Measurements from ENCODE around the gene SRP68. TPM values are rescaled to one million over a fixed set of nuclear protein-coding genes. Genes with fewer than 3 reads are reported as not detected.

The SRP68 gene
- total RNA-seq, 2 experiments from 2014 or later = 106 to 108 TPM

DNA sequence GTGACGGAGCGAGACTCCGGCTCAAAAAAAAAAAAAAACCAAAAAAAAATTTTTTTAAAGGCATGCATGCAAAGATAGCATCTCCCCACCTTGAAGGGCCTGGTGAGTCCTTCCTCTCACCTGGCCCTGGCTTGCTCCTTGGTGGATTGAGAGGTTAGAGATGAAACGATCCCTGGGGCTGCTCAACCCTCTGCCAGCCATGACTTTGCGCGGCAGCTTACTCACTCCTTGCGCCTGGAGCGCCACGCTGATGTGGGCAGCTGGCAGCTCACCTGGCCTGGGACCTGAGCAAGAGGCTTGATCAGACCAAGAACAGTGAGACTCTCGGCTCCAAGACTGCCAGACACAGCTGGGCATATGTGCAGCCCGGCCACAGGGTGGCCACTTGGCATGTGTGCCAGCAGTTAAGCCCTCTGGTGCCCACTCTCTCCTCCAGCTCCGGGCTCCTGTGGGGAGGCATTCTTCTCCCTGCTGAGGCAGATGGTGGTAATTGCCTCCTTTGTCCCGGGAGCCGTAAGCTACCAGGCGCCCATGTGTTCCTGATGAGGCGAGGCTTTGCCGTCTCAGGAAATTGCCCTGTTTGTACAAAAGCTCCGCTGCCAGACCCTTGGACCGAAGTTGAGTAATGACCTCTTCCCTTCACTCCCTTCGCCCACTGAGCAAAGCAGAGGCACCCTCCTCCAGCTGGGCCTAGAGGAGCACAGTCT, 40.1 kb downstream of the SRP68 start:
- no peak overlapping the region for H3K4me3 ChIP-seq (ENCODE audit: low read length)
- CTCF ChIA-PET = no interaction called here
- Mint-ChIP-seq H3K4me3 (no peak overlapping the region), H3K4me1 (ENCODE audit: low read depth) (peaks cover 16% of the 10 kb centered on the region), H3K9me3 (no peaks in the 10 kb centered on the region), H3K27ac (no peak overlapping the region), H3K36me3 (ENCODE audit: low read depth) (no peaks in the 10 kb centered on the region), H3K27me3 (no peaks in the 10 kb centered on the region)
- H3K27ac ChIP-seq (ENCODE audit: low read depth in 1 of 2, low read length in 2 of 2) = no peak overlapping the region
- no peak for DNase-seq
- no peaks in the 10 kb centered on the region for H3K36me3 ChIP-seq (ENCODE audit: insufficient read depth, low read length)
- POLR2A ChIA-PET = no interaction called here
- TF ChIP-seq CTCF (IDR thresholded peaks at IDR 0.05) = no peak
- intact Hi-C loops (cut with DNase I, micrococcal nuclease) = no loop called here
- H3K9me3 ChIP-seq (ENCODE audit: control insufficient read depth in 1 of 2, insufficient read depth in 1 of 2, low read length in 2 of 2) = no peaks in the 10 kb centered on the region
- peaks cover 25% of the 10 kb centered on the region for H3K4me1 ChIP-seq (ENCODE audit: insufficient read depth, low read length)
- H3K27me3 ChIP-seq (ENCODE audit: control insufficient read depth in 1 of 2, insufficient read depth in 2 of 2, low read length in 2 of 2) = no peaks in the 10 kb centered on the region
- ATAC-seq (ENCODE audit: poor library complexity) = no peak

- TF ChIP-seq CTCF (IDR thresholded peaks at IDR 0.05) = no peak
- Histone ChIP-seq H3K27me3 (ENCODE audit: control insufficient read depth in 1 of 2, insufficient read depth in 2 of 2, low read length in 2 of 2) (no peaks in the 10 kb centered on the region), H3K4me1 (ENCODE audit: insufficient read depth, low read length) (peaks cover 25% of the 10 kb centered on the region), H3K4me3 (ENCODE audit: low read length) (no peak within 1 kb of the TSS), H3K9me3 (ENCODE audit: control insufficient read depth in 1 of 2, insufficient read depth in 1 of 2, low read length in 2 of 2) (no peaks in the 10 kb centered on the region), H3K36me3 (ENCODE audit: insufficient read depth, low read length) (no peaks in the 10 kb centered on the region), H3K27ac (ENCODE audit: low read depth in 1 of 2, low read length in 2 of 2) (no peak within 1 kb of the TSS)
- Mint-ChIP-seq H3K4me3 (no peak within 1 kb of the TSS), H3K27me3 (no peaks in the 10 kb centered on the region), H3K9me3 (no peaks in the 10 kb centered on the region), H3K27ac (peak within 1 kb of the TSS; percentile 17), H3K36me3 (ENCODE audit: low read depth) (no peaks in the 10 kb centered on the region), H3K4me1 (ENCODE audit: low read depth) (peaks cover 16% of the 10 kb centered on the region)
- POLR2A ChIA-PET = no interaction called here
- DNase-seq = no peak
- intact Hi-C loops (cut with DNase I, micrococcal nuclease) = no loop called here
- no peak for ATAC-seq (ENCODE audit: poor library complexity)
- CTCF ChIA-PET = no interaction called here
These were observed 45.0 kb downstream of the SRP68 start, which contains the start of gene EVPL for GRCh38 chr17:76027159-76027839. Gene EVPL, minus strand, starts transcription at chr17:76027306. Its CDS starts 108 bp downstream, at chr17:76027198.

DNA sequence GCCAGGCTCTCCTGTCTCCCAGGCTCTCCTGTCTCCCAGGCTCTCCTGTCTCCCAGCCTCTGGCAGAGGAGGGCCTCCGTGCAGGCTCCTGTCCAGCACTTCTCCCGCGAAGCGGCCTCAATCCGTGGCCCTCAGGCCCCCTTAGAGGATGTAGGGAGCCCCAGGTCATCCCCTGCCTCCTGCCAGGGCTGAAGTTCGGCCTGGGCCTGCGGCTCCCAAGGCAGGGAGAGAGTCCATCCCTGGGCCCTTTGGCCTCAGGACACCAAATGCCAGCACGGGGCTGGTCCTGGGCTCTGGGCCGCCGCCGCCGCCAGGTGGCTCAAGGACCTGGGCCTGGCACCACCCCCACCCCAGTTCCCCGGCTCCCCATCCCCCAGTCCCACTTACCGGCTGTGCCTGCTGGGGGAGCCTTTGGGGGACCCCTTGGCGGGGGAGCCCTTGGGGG, 45.6 kb downstream of the SRP68 start:
- Mint-ChIP-seq H3K4me1 (ENCODE audit: low read depth) (peaks cover 16% of the 10 kb centered on the region), H3K27ac (no peak overlapping the region), H3K36me3 (ENCODE audit: low read depth) (no peaks in the 10 kb centered on the region)

More for the DNA sequence above, 45.6 kb downstream of the SRP68 start:
- H3K9me3 ChIP-seq (ENCODE audit: control insufficient read depth in 1 of 2, insufficient read depth in 1 of 2, low read length in 2 of 2) = no peaks in the 10 kb centered on the region
- H3K27ac ChIP-seq (ENCODE audit: low read depth in 1 of 2, low read length in 2 of 2) = no peak overlapping the region
- ChIA-PET POLR2A (no interaction called here), CTCF (no interaction called here)
- ATAC-seq (ENCODE audit: poor library complexity) (no peak), DNase-seq (no peak)
- TF ChIP-seq CTCF (IDR thresholded peaks at IDR 0.05) = no peak
- no peaks in the 10 kb centered on the region for H3K36me3 ChIP-seq (ENCODE audit: insufficient read depth, low read length)
- peaks cover 25% of the 10 kb centered on the region for H3K4me1 ChIP-seq (ENCODE audit: insufficient read depth, low read length)
- no peaks in the 10 kb centered on the region for H3K27me3 ChIP-seq (ENCODE audit: control insufficient read depth in 1 of 2, insufficient read depth in 2 of 2, low read length in 2 of 2)
- H3K4me3 Mint-ChIP-seq = no peak overlapping the region
- H3K27me3 Mint-ChIP-seq = no peaks in the 10 kb centered on the region
- no peak overlapping the region for H3K4me3 ChIP-seq (ENCODE audit: low read length)
- no peaks in the 10 kb centered on the region for H3K9me3 Mint-ChIP-seq
- intact Hi-C loops (cut with DNase I, micrococcal nuclease) = no loop called here
